ENCODE measurements around the gene ACOT8.
"Not testable (repeated sequence)": the region's sequence is repeated elsewhere in the genome, so short reads cannot be mapped to it uniquely, and the experiment has no call there.

Gene ACOT8

GRCh38 chr20:45880988-45881788 lies 24.0 kb upstream of the ACOT8 start, which contains the start of gene ZSWIM1:
Gene ZSWIM1 (plus strand): TSS chr20:45881227. CDS start chr20:45882593, 1,366 bp downstream.
- CTCF ChIA-PET, result no interaction called here
- DNase-seq (ENCODE audit: extremely low spot score), result peak; percentile 99
- POLR2A ChIA-PET, result interaction anchor here (0.6 to 3.2 kb wide), 22 partner anchors 9 to 518 kb away, joined by 3 to 30 read pairs (median 4); partner anchors contain the start of genes ACOT8, CTSA, DNTTIP1 and NEURL2
- no peak for TF ChIP-seq SUZ12 (IDR thresholded peaks at IDR 0.05)
- no peak for TF ChIP-seq CTBP1 (IDR thresholded peaks at IDR 0.05; ENCODE audit: borderline replicate concordance)
- TF ChIP-seq L3MBTL2 (conservative IDR thresholded peaks at IDR 0.05), result no peak
- TF ChIP-seq NFRKB (IDR thresholded peaks at IDR 0.05), result no peak
- TF ChIP-seq, protein P1, sequence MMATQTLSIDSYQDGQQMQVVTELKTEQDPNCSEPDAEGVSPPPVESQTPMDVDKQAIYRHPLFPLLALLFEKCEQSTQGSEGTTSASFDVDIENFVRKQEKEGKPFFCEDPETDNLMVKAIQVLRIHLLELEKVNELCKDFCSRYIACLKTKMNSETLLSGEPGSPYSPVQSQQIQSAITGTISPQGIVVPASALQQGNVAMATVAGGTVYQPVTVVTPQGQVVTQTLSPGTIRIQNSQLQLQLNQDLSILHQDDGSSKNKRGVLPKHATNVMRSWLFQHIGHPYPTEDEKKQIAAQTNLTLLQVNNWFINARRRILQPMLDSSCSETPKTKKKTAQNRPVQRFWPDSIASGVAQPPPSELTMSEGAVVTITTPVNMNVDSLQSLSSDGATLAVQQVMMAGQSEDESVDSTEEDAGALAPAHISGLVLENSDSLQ (IDR thresholded peaks at IDR 0.05), result peak; percentile 100
- TF ChIP-seq ZNF384 (IDR thresholded peaks at IDR 0.05), result no peak

DNA sequence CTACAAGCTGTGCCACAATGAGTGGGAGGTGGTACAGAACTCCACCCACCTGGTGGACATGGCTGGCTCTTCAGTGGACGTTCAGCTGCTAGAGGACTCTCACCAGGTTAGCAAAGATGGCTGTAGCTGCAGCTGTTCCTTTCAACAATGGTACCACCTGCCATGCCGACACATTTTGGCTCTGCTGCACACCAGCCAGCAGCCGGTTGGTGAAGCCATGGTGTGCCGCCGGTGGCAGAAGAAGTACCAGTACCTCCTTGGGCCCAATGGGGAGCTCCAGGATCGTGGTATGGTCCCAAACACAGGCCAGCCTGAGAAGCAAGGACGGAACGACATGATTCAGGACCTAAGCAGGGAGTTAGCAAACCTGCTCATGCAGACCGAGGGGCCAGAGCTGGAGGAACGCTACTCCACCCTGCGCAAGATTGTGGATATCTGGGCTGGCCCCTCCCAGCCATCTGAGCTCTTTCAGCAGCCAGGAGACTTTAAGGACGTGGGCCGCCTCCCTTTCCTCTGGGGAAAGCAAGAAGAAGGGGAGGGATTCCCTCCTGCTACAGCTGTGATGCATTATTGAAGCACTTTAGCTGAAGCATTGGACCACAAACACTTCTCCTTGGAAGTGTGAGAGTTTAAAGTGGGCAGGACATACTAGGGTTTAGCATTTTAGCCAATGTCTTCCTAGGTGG lies 21.0 kb upstream of the ACOT8 start:
- POLR2A ChIA-PET, result interaction anchor here (1.2 kb wide), 1 partner anchor 45 kb away, joined by 4 read pairs; the partner anchor contains the start of gene SNX21
- CTCF ChIA-PET, result no interaction called here
- no peak for DNase-seq (ENCODE audit: extremely low spot score)
- TF ChIP-seq LEF1 (IDR thresholded peaks at IDR 0.05; ENCODE audit: borderline replicate concordance) (no peak), NFRKB (IDR thresholded peaks at IDR 0.05) (no peak), FOXA1 (IDR thresholded peaks at IDR 0.05) (no peak), SP1 (IDR thresholded peaks at IDR 0.05) (no peak), HDGF (IDR thresholded peaks at IDR 0.05; ENCODE audit: borderline replicate concordance) (no peak), ELF4 (IDR thresholded peaks at IDR 0.05) (no peak), FOXK2 (IDR thresholded peaks at IDR 0.05) (no peak), CTBP1 (IDR thresholded peaks at IDR 0.05; ENCODE audit: borderline replicate concordance) (no peak), BHLHE40 (IDR thresholded peaks at IDR 0.05; ENCODE audit: borderline replicate concordance) (no peak), L3MBTL2 (conservative IDR thresholded peaks at IDR 0.05) (no peak), ARNT (IDR thresholded peaks at IDR 0.05) (no peak), ZNF384 (IDR thresholded peaks at IDR 0.05) (no peak)

DNA sequence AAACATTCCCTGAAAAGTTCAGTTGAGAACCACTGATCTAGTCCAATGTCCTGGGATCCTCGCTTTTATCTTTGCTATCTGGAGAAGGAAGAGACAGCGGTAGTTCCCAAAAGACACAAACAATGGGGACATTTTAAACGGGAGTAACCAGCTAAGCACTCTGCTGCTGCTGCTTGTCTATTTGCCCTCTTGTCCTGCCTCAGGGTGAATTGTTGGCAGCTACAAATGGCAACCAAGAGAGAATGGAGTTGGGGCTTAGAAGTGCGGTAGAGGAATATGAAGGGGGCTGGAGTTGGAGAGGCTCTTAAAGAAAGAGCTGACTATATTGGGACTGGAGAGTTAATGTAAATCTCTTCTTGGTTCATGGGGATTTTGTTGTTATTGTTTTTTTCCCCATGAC lies 17.4 kb upstream of the ACOT8 start:
- ChIA-PET CTCF (no interaction called here), POLR2A (no interaction called here)
- TF ChIP-seq TARDBP (IDR thresholded peaks at IDR 0.05), result no peak
- TF ChIP-seq BHLHE40 (IDR thresholded peaks at IDR 0.05; ENCODE audit: borderline replicate concordance), result no peak
- TF ChIP-seq FOXK2 (IDR thresholded peaks at IDR 0.05), result no peak
- no peak for TF ChIP-seq ELF4 (IDR thresholded peaks at IDR 0.05)
- no peak for TF ChIP-seq HDGF (IDR thresholded peaks at IDR 0.05; ENCODE audit: borderline replicate concordance)
- TF ChIP-seq L3MBTL2 (conservative IDR thresholded peaks at IDR 0.05), result no peak
- TF ChIP-seq ARNT (IDR thresholded peaks at IDR 0.05), result no peak
- TF ChIP-seq FOXA1 (IDR thresholded peaks at IDR 0.05), result no peak
- TF ChIP-seq SUZ12 (IDR thresholded peaks at IDR 0.05), result no peak
- TF ChIP-seq ZNF384 (IDR thresholded peaks at IDR 0.05), result no peak
- TF ChIP-seq, protein P1 (IDR thresholded peaks at IDR 0.05), result no peak
- no peak for TF ChIP-seq LEF1 (IDR thresholded peaks at IDR 0.05; ENCODE audit: borderline replicate concordance)
- TF ChIP-seq NFRKB (IDR thresholded peaks at IDR 0.05), result no peak
- no peak for DNase-seq (ENCODE audit: extremely low spot score)

- POLR2A ChIA-PET; CTCF ChIA-PET; DNase-seq (ENCODE audit: extremely low spot score): not testable (repeated sequence)
Observed at GRCh38 chr20:45874104-45874481, 16.9 kb upstream of the ACOT8 start.

DNA sequence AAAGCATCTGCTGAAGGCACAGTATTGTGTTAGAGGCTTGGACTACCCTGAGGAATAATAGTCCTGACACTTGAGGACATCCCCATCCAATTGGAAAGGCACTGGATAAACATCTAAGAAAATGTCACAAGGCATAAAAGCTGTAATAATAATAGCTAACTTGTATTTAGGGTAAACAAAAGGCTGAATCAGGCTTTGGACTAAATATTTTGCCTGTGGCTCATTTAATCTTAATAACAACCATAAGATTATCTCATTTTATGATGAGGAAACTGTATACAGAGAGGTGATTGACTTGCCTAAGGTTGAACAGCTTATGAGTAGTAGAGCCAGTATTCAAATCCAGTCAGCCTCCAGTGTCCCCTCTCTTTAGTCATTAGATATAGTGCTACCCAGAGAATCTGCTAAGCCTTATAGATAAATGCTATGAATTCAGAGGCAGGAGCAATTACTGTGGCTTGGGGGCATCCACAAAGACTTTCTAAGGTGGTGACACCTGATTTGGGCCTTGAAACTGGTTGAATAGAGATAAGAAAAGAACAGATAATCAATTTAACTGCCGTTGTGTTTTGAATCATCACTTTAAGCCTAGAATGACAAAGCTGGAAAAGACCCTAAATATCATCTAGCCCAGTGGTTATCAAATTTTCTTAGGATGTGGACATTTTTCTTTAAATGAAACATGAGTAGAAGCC lies 16.4 kb upstream of the ACOT8 start:
- POLR2A ChIA-PET, result interaction anchor here (1.8 kb wide), 1 partner anchor 8 kb away, joined by 7 read pairs; the partner anchor contains the start of gene ZSWIM1
- CTCF ChIA-PET, result no interaction called here
- TF ChIP-seq LEF1 (IDR thresholded peaks at IDR 0.05; ENCODE audit: borderline replicate concordance) (no peak), TARDBP (IDR thresholded peaks at IDR 0.05) (no peak), FOXM1 (IDR thresholded peaks at IDR 0.05; ENCODE audit: borderline replicate concordance) (no peak), ARNT (IDR thresholded peaks at IDR 0.05) (no peak), L3MBTL2 (conservative IDR thresholded peaks at IDR 0.05) (no peak), FOXA1 (IDR thresholded peaks at IDR 0.05) (no peak), BHLHE40 (IDR thresholded peaks at IDR 0.05; ENCODE audit: borderline replicate concordance) (no peak)
- TF ChIP-seq, protein P1 (IDR thresholded peaks at IDR 0.05), result no peak
- no peak for DNase-seq (ENCODE audit: extremely low spot score)

DNA sequence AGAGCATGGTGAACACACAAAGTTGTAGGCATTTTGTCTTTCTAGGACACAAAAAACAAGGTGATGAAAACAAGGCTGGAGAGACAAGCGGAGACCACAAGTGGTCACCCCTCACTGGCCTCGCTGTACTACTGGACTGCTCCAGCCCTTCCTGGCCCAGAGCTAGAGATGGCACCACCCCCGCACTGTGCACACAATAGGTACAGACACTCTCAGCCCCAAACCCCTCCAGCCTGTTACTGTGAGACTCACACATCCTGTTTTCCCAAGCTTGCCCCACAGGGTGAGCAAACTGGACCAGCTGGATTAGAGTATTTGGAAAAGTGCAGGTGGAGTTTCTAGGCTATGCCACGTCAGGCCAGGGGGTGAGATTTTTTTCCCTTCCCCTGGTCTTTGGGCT lies 15.4 kb upstream of the ACOT8 start:
- TF ChIP-seq HDGF (IDR thresholded peaks at IDR 0.05; ENCODE audit: borderline replicate concordance) (no peak), LEF1 (IDR thresholded peaks at IDR 0.05; ENCODE audit: borderline replicate concordance) (no peak), ZNF384 (IDR thresholded peaks at IDR 0.05) (no peak), TARDBP (IDR thresholded peaks at IDR 0.05) (no peak)
- ChIA-PET CTCF (no interaction called here), POLR2A (interaction anchor here (1.0 to 1.8 kb wide), 2 partner anchors 8 to 16 kb away, joined by 3 to 7 read pairs; partner anchors contain the start of gene ZSWIM1)
- DNase-seq (ENCODE audit: extremely low spot score), result no peak
